ENCODE results near the gene LRRC3. TPM values are rescaled to one million over a fixed set of nuclear protein-coding genes. Genes with fewer than 3 reads are reported as not detected.

LRRC3 gene
- total RNA-seq, 2 donors from 2014 or later = 2.5 to 3.5 TPM

Other genes with a start within 250 kb of the LRRC3 start
- 1 to 10 TPM; 3.2 to 5.0 TPM for gene ICOSLG, start 214.6 kb upstream of the LRRC3 start, total RNA-seq
- not detected for gene DNMT3L, start 193.6 kb upstream of the LRRC3 start, total RNA-seq
- gene AIRE, start 169.6 kb upstream of the LRRC3 start, total RNA-seq = under 1 TPM; 0.18 to 0.20 TPM
- gene PFKL, start 155.5 kb upstream of the LRRC3 start, total RNA-seq = 100 to 1,000 TPM; 239 to 245 TPM
- 10 to 100 TPM; 21.4 to 24.7 TPM for gene CFAP410, start 116.1 kb upstream of the LRRC3 start, total RNA-seq
- 1 to 10 TPM; 3.3 to 5.4 TPM for gene TRPM2, start 101.9 kb upstream of the LRRC3 start, total RNA-seq
- not detected for gene KRTAP10-1, start 84.7 kb downstream of the LRRC3 start, total RNA-seq
- not detected for gene KRTAP10-2, start 96.0 kb downstream of the LRRC3 start, total RNA-seq
- gene KRTAP10-3, start 103.3 kb downstream of the LRRC3 start, total RNA-seq = not detected
- not detected for gene KRTAP10-4, start 118.2 kb downstream of the LRRC3 start, total RNA-seq
- not detected for gene KRTAP10-5, start 125.1 kb downstream of the LRRC3 start, total RNA-seq
- gene KRTAP10-6, start 137.0 kb downstream of the LRRC3 start, total RNA-seq = not detected
- gene KRTAP10-7, start 145.1 kb downstream of the LRRC3 start, total RNA-seq = not detected
- not detected for gene KRTAP10-8, start 156.6 kb downstream of the LRRC3 start, total RNA-seq
- gene KRTAP10-9, start 171.6 kb downstream of the LRRC3 start, total RNA-seq = not detected
- not detected for gene KRTAP10-10, start 181.8 kb downstream of the LRRC3 start, total RNA-seq
- gene KRTAP10-11, start 190.9 kb downstream of the LRRC3 start, total RNA-seq = not detected
- gene KRTAP12-4, start 199.1 kb downstream of the LRRC3 start, total RNA-seq = not detected
- gene KRTAP12-3, start 202.4 kb downstream of the LRRC3 start, total RNA-seq = not detected
- gene KRTAP12-2, start 211.4 kb downstream of the LRRC3 start, total RNA-seq = not detected
- not detected for gene KRTAP12-1, start 226.7 kb downstream of the LRRC3 start, total RNA-seq
- gene KRTAP10-12, start 241.7 kb downstream of the LRRC3 start, total RNA-seq = not detected

Measured in left colon (tissue), 2 donors.